ENCODE data around the gene PTBP2. TPM values are rescaled to one million over a fixed set of nuclear protein-coding genes. Genes with fewer than 3 reads are reported as not detected.

Gene PTBP2
- total and polyA plus RNA-seq, 2 donors (not counting 1 experiment from before 2014, with no cell fraction given), result 18.7 to 33.6 TPM

GRCh38 chr1:96771847-96772246 lies 50.3 kb downstream of the PTBP2 start:
- Histone ChIP-seq H3K79me2 (ENCODE audit: control insufficient read depth, insufficient read depth, low read length) (peaks cover 4% of the 10 kb centered on the region), H3K4me3 (ENCODE audit: control extremely low read depth in 1 of 5, extremely low read depth in 1 of 5, insufficient read depth in 1 of 5, low read depth in 2 of 5, low read length in 4 of 5) (no peak overlapping the region), H3K4me2 (replicated peaks; ENCODE audit: low read depth, low read length, poor library complexity, severe bottlenecking) (no peak overlapping the region), H3K27me3 (replicated peaks in 1 of 4; ENCODE audit: control extremely low read depth in 1 of 4, control insufficient read depth in 3 of 4, insufficient read depth in 4 of 4, low read length in 3 of 4) (no peaks in the 10 kb centered on the region), H3K27ac (ENCODE audit: low read length in 2 of 2) (no peak overlapping the region), H3K9me3 (ENCODE audit: control extremely low read depth in 1 of 3, control insufficient read depth in 2 of 3, insufficient read depth in 1 of 3, low read length in 2 of 3) (no peaks in the 10 kb centered on the region), H4K20me1 (ENCODE audit: control insufficient read depth, insufficient read depth, low read length, poor library complexity, severe bottlenecking) (no peaks in the 10 kb centered on the region), H3K9ac (ENCODE audit: low read length) (no peak overlapping the region), H3K36me3 (replicated peaks in 1 of 2; ENCODE audit: control extremely low read depth in 1 of 2, control insufficient read depth in 1 of 2, extremely low read depth in 1 of 2, insufficient read depth in 2 of 2, low read length in 1 of 2) (peaks cover 26 to 28% of the 10 kb centered on the region in 2 experiments), H3K4me1 (ENCODE audit: control insufficient read depth in 2 of 2, insufficient read depth in 2 of 2, low read length in 2 of 2) (no peaks in the 10 kb centered on the region), H2AFZ (ENCODE audit: insufficient read depth, low read depth, low read length, poor library complexity, severe bottlenecking) (no peak overlapping the region)
- ChIA-PET POLR2A (no interaction called here), CTCF (no interaction called here)
- no peak overlapping the region for H3K4me3 Mint-ChIP-seq
- 100% methylated on average over 2 of the region's 2 CpGs for WGBS (ENCODE audit: insufficient coverage)
- ATAC-seq (ENCODE audit: low read depth) (no peak), DNase-seq (no peak)
- TF ChIP-seq EZH2 (IDR thresholded peaks at IDR 0.05; ENCODE audit: borderline replicate concordance, insufficient read depth, low read depth, low read length, poor library complexity, severe bottlenecking), result no peak
- intact Hi-C loops (cut with micrococcal nuclease), result loop anchor here (10.0 kb wide), 1 partner anchor 47 kb away; the partner anchor contains the start of gene PTBP2
- H3K9me3 Mint-ChIP-seq (ENCODE audit: insufficient read depth), result no peaks in the 10 kb centered on the region
- no peaks in the 10 kb centered on the region for H3K4me1 Mint-ChIP-seq
- H3K27ac Mint-ChIP-seq, result no peak overlapping the region
- no peaks in the 10 kb centered on the region for H3K27me3 Mint-ChIP-seq

- H3K4me3 Mint-ChIP-seq, result no peak overlapping the region
- no peaks in the 10 kb centered on the region for H3K27me3 Mint-ChIP-seq
- Histone ChIP-seq H3K36me3 (replicated peaks in 1 of 2; ENCODE audit: control extremely low read depth in 1 of 2, control insufficient read depth in 1 of 2, extremely low read depth in 1 of 2, insufficient read depth in 2 of 2, low read length in 1 of 2) (peaks cover 26% of the 10 kb centered on the region in 2 experiments), H3K9ac (ENCODE audit: low read length) (no peak overlapping the region), H3K79me2 (ENCODE audit: control insufficient read depth, insufficient read depth, low read length) (peaks cover 4% of the 10 kb centered on the region), H4K20me1 (ENCODE audit: control insufficient read depth, insufficient read depth, low read length, poor library complexity, severe bottlenecking) (no peaks in the 10 kb centered on the region), H3K27me3 (replicated peaks in 1 of 4; ENCODE audit: control extremely low read depth in 1 of 4, control insufficient read depth in 3 of 4, insufficient read depth in 4 of 4, low read length in 3 of 4) (no peaks in the 10 kb centered on the region), H3K4me1 (ENCODE audit: control insufficient read depth in 2 of 2, insufficient read depth in 2 of 2, low read length in 2 of 2) (no peaks in the 10 kb centered on the region), H2AFZ (ENCODE audit: insufficient read depth, low read depth, low read length, poor library complexity, severe bottlenecking) (no peak overlapping the region), H3K4me3 (ENCODE audit: control extremely low read depth in 1 of 5, extremely low read depth in 1 of 5, insufficient read depth in 1 of 5, low read depth in 2 of 5, low read length in 4 of 5) (no peak overlapping the region), H3K4me2 (replicated peaks; ENCODE audit: low read depth, low read length, poor library complexity, severe bottlenecking) (no peak overlapping the region), H3K27ac (ENCODE audit: low read length in 2 of 2) (no peak overlapping the region), H3K9me3 (ENCODE audit: control extremely low read depth in 1 of 3, control insufficient read depth in 2 of 3, insufficient read depth in 1 of 3, low read length in 2 of 3) (no peaks in the 10 kb centered on the region)
- no peaks in the 10 kb centered on the region for H3K4me1 Mint-ChIP-seq
- ATAC-seq (ENCODE audit: low read depth) (no peak), DNase-seq (no peak)
- intact Hi-C loops (cut with micrococcal nuclease), result loop anchor here (10.0 kb wide), 1 partner anchor 48 kb away; the partner anchor contains the start of gene PTBP2
- WGBS (ENCODE audit: insufficient coverage), result no CpG with 5 or more reads among the region's 1 CpG
- TF ChIP-seq EZH2 (IDR thresholded peaks at IDR 0.05; ENCODE audit: borderline replicate concordance, insufficient read depth, low read depth, low read length, poor library complexity, severe bottlenecking), result no peak
- TF ChIP-seq CTCF (IDR thresholded peaks at IDR 0.05), result no peak
- ChIA-PET POLR2A (no interaction called here), CTCF (no interaction called here)
- H3K9me3 Mint-ChIP-seq (ENCODE audit: insufficient read depth), result no peaks in the 10 kb centered on the region
- no peak overlapping the region for H3K27ac Mint-ChIP-seq
Measured at GRCh38 chr1:96772349-96772748, 50.8 kb downstream of the PTBP2 start.

All from B cell (primary cell).